ENCODE measurements around the gene CLRN3. TPM values are rescaled to one million over a fixed set of nuclear protein-coding genes. Genes with fewer than 3 reads are reported as not detected.

CLRN3 gene, protein sequence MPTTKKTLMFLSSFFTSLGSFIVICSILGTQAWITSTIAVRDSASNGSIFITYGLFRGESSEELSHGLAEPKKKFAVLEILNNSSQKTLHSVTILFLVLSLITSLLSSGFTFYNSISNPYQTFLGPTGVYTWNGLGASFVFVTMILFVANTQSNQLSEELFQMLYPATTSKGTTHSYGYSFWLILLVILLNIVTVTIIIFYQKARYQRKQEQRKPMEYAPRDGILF
- not detected for polyA plus RNA-seq

DNA sequence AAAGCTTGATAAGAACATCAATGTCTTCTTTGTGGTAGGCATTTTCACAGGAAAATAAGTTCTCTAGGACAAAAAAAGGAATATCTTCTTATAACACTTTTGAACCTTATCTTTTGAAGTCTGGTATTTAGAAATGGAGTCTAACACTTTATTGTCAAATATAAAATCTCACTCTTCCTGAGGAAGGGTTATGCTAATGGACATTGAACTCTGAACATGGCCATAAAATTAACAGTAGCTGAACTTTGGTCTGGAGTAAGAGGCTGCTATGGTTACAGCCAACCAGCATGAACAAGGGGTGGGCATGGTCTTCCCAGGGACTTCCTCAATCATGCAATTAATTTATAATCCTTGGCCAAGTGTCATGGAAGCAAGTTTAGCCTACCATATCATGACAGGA, at the start of gene CLRN3:
Gene CLRN3, minus strand, starts transcription at position 199 of the 400 bp plus-strand sequence. Its CDS starts 157 bp downstream, at position 42.
- Mint-ChIP-seq H3K9me3 (no peaks in the 10 kb centered on the region), H3K27ac (no peak within 1 kb of the TSS), H3K4me1 (no peaks in the 10 kb centered on the region), H3K27me3 (ENCODE audit: low read depth in 3 of 3) (peaks cover 0 to 11% (median 2%) of the 10 kb centered on the region in 3 donors), H3K36me3 (no peaks in the 10 kb centered on the region), H3K4me3 (no peak within 1 kb of the TSS)
- DNase-seq: no peak

DNA sequence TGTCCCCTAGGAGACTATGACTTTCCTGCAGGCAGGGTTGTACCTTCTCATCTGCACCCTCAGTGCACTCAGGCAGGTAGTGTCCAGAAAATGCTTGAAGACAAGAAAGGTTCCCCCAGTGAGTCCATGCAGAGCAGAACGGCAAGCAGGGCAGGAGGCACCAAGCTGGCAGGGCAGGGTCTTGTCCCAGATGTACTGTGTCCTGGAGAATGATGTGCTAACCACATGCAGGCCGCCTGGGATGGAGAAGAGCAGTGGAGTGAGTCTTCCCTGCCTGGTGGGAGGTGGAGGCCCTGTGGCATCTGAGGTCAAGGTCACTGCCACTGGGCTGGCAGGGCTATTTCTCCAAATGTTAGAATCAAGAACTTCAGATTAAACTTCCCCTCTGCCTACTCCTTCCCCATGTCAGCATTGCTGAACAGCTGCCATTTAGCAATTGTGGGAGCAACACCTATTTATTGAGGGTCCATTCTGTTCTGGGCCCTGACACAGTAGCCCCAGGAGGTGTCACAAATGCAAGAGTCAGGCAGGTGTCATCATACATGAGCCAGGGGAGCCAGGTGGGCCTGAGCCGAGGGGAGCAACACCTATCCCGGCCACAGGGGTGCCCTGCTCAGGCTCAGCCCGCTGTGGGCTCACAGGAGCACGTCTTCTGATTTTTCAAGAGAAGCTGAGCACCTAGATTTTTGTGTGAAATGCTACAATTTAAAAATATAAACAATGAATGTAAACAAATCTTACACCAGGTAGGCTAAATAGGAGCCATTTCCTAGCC, 48.3 kb upstream of the CLRN3 start:
- no peaks in the 10 kb centered on the region for H3K9me3 Mint-ChIP-seq

DNA sequence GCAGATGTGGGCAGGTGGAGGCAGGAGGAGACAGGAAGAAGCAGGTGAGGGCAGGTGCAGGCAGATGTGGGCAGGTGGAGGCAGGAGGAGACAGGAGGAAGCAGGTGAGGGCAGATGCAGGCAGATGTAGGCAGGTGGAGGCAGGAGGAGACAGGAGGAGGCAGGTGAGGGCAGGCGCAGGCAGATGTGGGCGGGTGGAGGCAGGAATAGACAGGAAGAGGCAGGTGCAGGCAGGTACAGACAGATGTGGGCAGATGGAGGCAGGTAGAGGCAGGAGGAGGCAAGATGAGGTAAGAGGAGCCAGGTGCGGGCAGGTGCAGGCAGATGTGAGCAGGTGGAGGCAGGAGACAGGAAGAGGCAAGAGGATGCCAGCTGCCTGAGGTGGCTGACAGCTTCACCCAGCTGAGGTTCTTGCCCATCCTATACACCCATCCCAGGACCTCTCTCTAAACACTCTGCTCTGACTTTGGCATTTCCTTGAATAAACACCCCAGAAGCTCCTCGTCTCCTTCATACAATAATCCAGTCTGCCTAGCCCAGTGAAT, 47.1 kb upstream of the CLRN3 start:
- no peaks in the 10 kb centered on the region for H3K9me3 Mint-ChIP-seq

More for the DNA sequence above, 48.3 kb upstream of the CLRN3 start:
- H3K36me3 Mint-ChIP-seq: no peaks in the 10 kb centered on the region
- no peak overlapping the region for H3K4me3 Mint-ChIP-seq
- H3K4me1 Mint-ChIP-seq: no peaks in the 10 kb centered on the region
- peaks cover 1 to 6% (median 6%) of the 10 kb centered on the region in 3 donors for H3K27me3 Mint-ChIP-seq (ENCODE audit: low read depth in 3 of 3)
- DNase-seq: no peak
- H3K27ac Mint-ChIP-seq: no peak overlapping the region

DNA sequence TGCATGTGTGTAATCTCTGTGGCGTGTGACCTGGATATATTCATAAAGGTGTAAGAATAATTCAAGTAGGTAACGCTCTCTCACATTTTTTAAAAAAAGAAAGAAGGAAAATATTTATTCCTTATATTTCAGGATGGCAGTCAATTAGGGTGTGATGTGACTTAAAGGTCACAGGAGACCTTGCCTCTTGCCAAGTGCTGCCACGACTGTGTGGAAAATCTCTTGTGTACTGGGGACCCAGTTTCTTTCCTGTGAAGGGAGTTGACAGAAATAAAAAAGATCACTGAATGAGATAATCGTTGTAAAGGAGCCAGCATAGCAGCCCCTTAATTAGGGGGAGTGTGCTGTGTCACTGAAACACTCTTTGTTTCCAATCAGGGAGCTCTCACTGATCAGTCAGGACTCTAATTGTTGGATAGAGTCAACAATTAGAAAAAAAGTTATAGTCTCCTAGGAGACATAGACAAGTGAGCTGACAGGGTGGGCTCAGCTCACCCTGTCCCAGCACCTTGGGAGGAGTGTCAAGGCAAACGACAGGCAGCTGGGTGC, 45.2 kb upstream of the CLRN3 start:
- Mint-ChIP-seq H3K27ac (no peak overlapping the region), H3K27me3 (ENCODE audit: low read depth in 3 of 3) (peaks cover 4 to 12% (median 11%) of the 10 kb centered on the region in 3 donors), H3K36me3 (no peaks in the 10 kb centered on the region), H3K9me3 (no peaks in the 10 kb centered on the region), H3K4me3 (no peak overlapping the region), H3K4me1 (no peaks in the 10 kb centered on the region)
- no peak for DNase-seq

More for the DNA sequence above, 47.1 kb upstream of the CLRN3 start:
- DNase-seq: no peak
- no peaks in the 10 kb centered on the region for H3K4me1 Mint-ChIP-seq
- H3K36me3 Mint-ChIP-seq: no peaks in the 10 kb centered on the region
- H3K27ac Mint-ChIP-seq: no peak overlapping the region
- no peak overlapping the region for H3K4me3 Mint-ChIP-seq
- H3K27me3 Mint-ChIP-seq (ENCODE audit: low read depth in 3 of 3): peaks cover 1 to 9% (median 8%) of the 10 kb centered on the region in 3 donors

DNA sequence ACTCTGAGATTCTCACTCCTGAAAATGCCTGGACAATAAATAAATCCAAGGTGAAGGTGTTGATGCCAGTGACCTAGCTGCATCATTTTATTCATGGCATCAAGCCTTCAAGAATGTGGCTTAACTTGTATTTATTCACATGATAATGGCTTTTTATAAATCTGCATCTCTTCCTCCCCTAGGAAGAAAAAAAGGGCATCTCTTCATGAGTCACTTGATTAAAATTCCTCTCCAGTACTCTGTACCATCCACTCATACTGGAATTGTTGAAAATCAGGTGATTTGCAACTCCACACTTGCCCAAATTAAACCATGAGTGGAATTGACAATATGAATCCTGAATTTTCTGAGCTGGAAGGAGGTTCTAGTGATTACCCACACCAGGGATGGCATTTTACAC, 44.3 kb upstream of the CLRN3 start:
- H3K9me3 Mint-ChIP-seq: no peaks in the 10 kb centered on the region
- peaks cover 4 to 11% (median 10%) of the 10 kb centered on the region in 3 donors for H3K27me3 Mint-ChIP-seq (ENCODE audit: low read depth in 3 of 3)
- H3K4me1 Mint-ChIP-seq: no peaks in the 10 kb centered on the region
- no peaks in the 10 kb centered on the region for H3K36me3 Mint-ChIP-seq
- no peak overlapping the region for H3K4me3 Mint-ChIP-seq
- H3K27ac Mint-ChIP-seq: no peak overlapping the region
- no peak for DNase-seq

DNA sequence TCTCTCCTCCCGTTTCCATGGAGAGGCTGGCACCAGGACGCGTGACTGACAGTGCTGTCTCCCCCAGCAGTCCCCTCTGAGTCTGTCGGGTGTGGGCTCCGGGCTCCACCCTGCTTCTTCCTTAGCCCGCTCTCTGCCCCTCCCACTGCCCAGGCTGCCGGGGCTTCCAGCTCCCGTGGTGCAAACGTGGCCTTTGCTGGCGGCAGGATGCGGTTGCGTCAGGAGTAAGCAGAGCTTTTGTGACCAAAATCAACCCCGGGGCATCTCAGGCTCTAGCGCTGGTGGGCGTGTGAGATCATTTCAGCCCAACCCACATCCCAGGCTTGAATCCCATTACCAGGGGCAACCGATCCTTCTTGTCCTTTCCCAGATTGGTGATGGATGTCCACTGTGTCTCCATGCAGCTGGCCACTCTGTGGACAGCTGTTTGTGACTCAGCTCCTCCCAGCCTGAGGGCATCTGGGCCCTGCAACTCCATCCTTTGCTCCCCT, 42.4 kb upstream of the CLRN3 start:
- no peak for DNase-seq
- Mint-ChIP-seq H3K9me3 (no peaks in the 10 kb centered on the region), H3K4me1 (no peaks in the 10 kb centered on the region), H3K4me3 (no peak overlapping the region), H3K27ac (no peak overlapping the region), H3K36me3 (no peaks in the 10 kb centered on the region), H3K27me3 (ENCODE audit: low read depth in 3 of 3) (peaks cover 2 to 10% (median 10%) of the 10 kb centered on the region in 3 donors)

DNA sequence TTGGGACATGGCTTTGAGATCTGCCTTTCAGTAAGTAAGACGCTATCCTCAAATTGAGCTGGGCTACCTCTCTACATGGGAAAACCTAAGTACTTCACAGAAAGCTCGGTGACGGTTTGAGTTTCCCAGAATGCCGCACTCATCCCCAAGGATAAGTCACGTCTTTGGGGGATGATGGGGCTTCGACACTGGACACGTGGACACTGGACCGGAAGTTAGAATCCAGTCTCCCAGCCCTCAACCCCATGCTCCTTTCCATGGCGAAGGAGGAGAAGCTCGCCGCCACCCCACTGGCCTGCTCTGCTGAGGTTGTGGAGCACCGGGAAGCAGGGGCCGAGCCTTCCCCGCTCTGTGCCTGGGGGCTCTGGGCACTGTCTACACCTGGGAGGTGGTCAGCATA, 41.6 kb upstream of the CLRN3 start:
- no peak overlapping the region for H3K27ac Mint-ChIP-seq
- no peaks in the 10 kb centered on the region for H3K9me3 Mint-ChIP-seq
- no peaks in the 10 kb centered on the region for H3K36me3 Mint-ChIP-seq
- H3K4me1 Mint-ChIP-seq: no peaks in the 10 kb centered on the region
- H3K4me3 Mint-ChIP-seq: no peak overlapping the region
- DNase-seq: no peak
- peaks cover 2 to 10% (median 7%) of the 10 kb centered on the region in 3 donors for H3K27me3 Mint-ChIP-seq (ENCODE audit: low read depth in 3 of 3)

DNA sequence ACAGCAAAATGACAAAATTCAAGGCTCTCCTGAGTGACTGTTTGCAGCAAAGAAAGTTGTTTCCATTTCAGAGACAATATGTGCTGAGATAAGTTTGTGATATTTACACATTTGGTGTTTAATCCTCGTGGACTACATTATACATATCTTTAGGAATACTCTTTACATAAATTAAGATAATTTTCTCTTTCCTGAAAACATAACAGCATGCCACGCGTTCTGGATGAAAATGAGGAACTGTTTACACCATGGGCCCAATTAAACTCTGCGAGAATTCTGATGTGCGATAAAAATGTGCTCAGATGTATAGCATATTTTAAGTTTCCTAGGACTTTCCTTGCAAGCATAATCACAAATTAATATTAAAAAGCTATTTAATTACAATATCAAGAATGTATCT, 40.5 kb upstream of the CLRN3 start:
- Mint-ChIP-seq H3K4me1 (no peaks in the 10 kb centered on the region), H3K9me3 (no peaks in the 10 kb centered on the region), H3K36me3 (no peaks in the 10 kb centered on the region), H3K27ac (no peak overlapping the region), H3K4me3 (no peak overlapping the region), H3K27me3 (ENCODE audit: low read depth in 3 of 3) (peaks cover 2 to 10% (median 7%) of the 10 kb centered on the region in 3 donors)
- no peak for DNase-seq

DNA sequence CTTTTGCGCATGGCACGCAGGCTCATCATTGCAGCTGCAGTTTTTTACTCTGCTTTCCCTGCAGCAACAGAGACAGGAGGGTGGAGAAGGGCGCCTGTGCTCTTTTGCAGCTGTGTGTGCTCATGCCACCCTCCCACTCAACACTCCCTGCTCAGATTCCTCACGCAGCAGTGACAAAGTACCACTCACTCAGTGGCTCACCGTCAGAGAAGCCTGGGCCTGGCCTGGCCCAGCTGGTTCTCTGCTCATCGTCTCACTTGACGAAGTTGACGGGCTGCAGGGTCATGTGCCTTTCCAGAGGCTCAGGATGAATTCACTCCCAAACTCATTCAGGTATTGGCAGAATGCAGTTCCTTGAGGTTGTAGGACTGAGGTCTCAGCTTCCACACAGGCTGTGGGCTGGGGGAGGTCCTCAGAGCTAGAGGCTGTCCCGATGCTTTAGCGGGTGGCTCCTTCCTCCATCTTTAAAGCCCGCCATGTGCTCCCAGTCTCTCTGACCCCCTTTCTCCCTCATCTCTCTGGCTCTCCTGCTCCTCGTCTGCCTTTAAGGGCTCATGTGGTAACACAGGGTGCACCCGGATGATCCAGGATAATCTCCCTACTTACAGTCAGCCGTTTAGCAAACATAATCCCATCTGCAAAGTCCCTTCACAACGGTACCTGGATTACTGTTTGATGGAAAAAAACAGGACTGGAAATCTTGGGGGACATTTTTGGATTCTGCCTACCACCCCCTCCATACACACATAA, 40.0 kb upstream of the CLRN3 start:
- no peaks in the 10 kb centered on the region for H3K36me3 Mint-ChIP-seq
- peaks cover 2 to 8% (median 7%) of the 10 kb centered on the region in 3 donors for H3K27me3 Mint-ChIP-seq (ENCODE audit: low read depth in 3 of 3)
- H3K4me3 Mint-ChIP-seq: no peak overlapping the region
- no peak for DNase-seq
- no peaks in the 10 kb centered on the region for H3K9me3 Mint-ChIP-seq
- no peaks in the 10 kb centered on the region for H3K4me1 Mint-ChIP-seq
- H3K27ac Mint-ChIP-seq: no peak overlapping the region

DNA sequence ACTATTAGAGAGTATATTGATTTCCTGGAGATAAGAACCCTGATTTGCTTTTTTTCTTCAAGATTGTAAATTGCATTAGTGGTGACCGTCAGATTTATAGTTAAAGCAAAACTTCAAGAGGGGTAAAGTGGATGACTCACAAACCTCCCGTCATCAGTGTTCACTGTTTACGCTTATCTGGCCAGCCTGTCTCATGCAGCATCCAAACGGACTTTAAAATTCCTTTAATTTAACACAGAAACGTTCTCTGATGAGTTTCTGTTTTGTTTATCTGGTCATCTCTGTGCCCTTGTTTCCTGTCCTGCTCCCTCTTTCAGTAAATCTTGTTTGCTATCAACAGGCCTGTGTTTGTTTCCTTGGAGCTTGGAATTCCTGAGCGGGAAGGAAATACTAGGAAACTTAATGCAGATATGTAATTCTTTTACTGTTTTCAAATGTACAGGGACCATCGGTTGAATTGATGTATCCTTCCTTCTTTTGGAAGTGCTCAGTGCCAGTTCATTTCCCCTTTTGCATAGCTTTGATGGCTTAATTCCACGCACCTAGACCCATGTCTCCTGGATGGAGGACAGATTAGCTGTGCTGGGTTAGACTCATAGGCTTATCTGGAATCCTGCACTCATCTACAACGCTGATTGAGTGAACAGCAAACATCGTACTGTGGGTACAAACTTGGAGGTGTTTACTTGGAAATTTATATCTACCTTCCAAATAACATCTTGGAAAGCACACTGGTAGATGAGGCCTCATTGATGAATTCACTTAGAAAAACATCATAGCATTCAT, 35.5 kb upstream of the CLRN3 start:
- Mint-ChIP-seq H3K4me3 (no peak overlapping the region), H3K27ac (no peak overlapping the region)
- no peak for DNase-seq

DNA sequence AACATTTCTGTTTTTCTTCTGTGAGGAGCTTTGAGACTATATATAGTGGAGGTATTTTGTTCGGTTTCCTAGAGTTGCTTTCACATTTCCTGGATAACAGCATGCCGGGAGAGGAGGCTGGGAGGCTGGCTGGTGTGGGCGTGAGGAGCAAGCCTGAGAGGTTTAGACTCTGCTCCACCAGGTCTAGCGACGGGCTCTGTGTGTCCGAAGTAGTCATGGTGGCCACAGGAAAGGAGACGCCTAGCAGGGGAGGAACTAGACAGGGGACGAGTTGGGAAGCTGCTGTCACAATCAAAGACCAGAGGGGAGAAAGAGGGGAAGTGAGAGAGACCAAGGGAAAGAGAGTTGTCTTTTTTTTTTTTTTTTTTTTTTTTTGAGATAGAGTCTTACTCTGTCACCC, 33.7 kb upstream of the CLRN3 start:
- Mint-ChIP-seq H3K27ac (no peak overlapping the region), H3K36me3 (no peaks in the 10 kb centered on the region)

More for the DNA sequence above, 35.5 kb upstream of the CLRN3 start:
- peaks cover 0 to 8% (median 2%) of the 10 kb centered on the region in 3 donors for H3K27me3 Mint-ChIP-seq (ENCODE audit: low read depth in 3 of 3)
- no peaks in the 10 kb centered on the region for H3K36me3 Mint-ChIP-seq
- H3K4me1 Mint-ChIP-seq: peaks cover 0 to 5% of the 10 kb centered on the region in 2 donors
- no peaks in the 10 kb centered on the region for H3K9me3 Mint-ChIP-seq

DNA sequence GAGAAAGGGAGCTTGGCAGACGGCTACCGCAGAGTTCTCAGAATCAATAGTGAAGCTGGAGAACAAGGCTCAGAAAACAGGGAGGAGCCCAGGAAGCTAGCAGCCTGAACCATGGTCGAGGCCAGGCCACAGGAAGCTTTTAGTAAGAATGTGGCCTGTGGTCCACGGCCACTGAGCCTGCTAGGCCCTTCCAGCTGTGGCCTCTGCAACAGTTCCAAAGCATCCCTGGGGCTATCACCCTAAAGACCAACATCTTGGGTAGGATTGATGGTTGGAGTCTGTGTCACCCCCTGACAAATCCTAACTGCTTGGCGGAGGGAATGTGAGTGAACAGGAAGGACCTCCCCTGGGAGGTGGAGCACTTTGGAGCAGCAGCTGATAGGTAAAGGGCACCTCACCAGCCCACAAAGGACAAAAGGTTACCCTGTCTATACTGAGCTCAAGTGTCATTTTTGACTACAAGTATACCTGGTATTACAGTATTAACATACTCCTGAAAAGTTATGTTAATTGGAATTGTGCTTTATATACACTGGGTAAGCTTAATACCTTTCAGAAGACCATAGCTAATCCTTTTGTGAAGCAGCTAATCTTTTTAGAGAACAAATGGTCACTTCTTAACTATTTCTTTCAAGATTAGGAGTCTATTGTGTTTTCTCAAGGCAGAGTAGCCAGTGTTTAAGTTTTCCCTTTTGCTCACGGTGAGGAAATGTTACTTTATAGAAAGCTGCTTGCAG, 32.9 kb upstream of the CLRN3 start:
- Mint-ChIP-seq H3K4me3 (no peak overlapping the region), H3K27me3 (ENCODE audit: low read depth in 3 of 3) (peaks cover 0 to 7% (median 0%) of the 10 kb centered on the region in 3 donors), H3K36me3 (no peaks in the 10 kb centered on the region), H3K27ac (no peak overlapping the region), H3K4me1 (peaks cover 0 to 5% of the 10 kb centered on the region in 2 donors), H3K9me3 (no peaks in the 10 kb centered on the region)
- no peak for DNase-seq

More for the DNA sequence above, 33.7 kb upstream of the CLRN3 start:
- H3K4me1 Mint-ChIP-seq: peaks cover 0 to 5% of the 10 kb centered on the region in 2 donors
- no peak overlapping the region for H3K4me3 Mint-ChIP-seq
- H3K9me3 Mint-ChIP-seq: no peaks in the 10 kb centered on the region
- H3K27me3 Mint-ChIP-seq (ENCODE audit: low read depth in 3 of 3): peaks cover 0 to 7% (median 0%) of the 10 kb centered on the region in 3 donors
- no peak for DNase-seq

All from immature natural killer cell (primary cell).